ENCODE measurements around the gene NFYB.
"Not testable (repeated sequence)": the region's sequence is repeated elsewhere in the genome, so short reads cannot be mapped to it uniquely, and the experiment has no call there.

NFYB gene

GRCh38 chr12:104122298-104122697 lies 15.7 kb downstream of the NFYB start:
- in situ Hi-C loops (cut with MboI; ENCODE audit: low sequenced_read_pairs) = no loop called here

GRCh38 chr12:104121001-104121400 lies 17.0 kb downstream of the NFYB start:
- in situ Hi-C loops (cut with MboI; ENCODE audit: low sequenced_read_pairs) = no loop called here

- in situ Hi-C loops (cut with MboI; ENCODE audit: low sequenced_read_pairs) = no loop called here
These were observed 22.4 kb downstream of the NFYB start for GRCh38 chr12:104115587-104115975.

- in situ Hi-C loops (cut with MboI; ENCODE audit: low sequenced_read_pairs) = not testable (repeated sequence)
These were observed 23.0 kb downstream of the NFYB start for GRCh38 chr12:104114834-104115586.

GRCh38 chr12:104109446-104110271 lies 28.4 kb downstream of the NFYB start:
- in situ Hi-C loops (cut with MboI; ENCODE audit: low sequenced_read_pairs) = loop anchor here (10.0 kb wide), 1 partner anchor 225 kb away; no protein-coding TSS in a partner anchor

GRCh38 chr12:104108755-104109445 lies 29.1 kb downstream of the NFYB start:
- in situ Hi-C loops (cut with MboI; ENCODE audit: low sequenced_read_pairs) = loop anchor here (10.0 kb wide), 1 partner anchor 224 kb away; no protein-coding TSS in a partner anchor

GRCh38 chr12:104106965-104107364 lies 31.0 kb downstream of the NFYB start:
- in situ Hi-C loops (cut with MboI; ENCODE audit: low sequenced_read_pairs) = loop anchor here (10.0 kb wide), 1 partner anchor 222 kb away; no protein-coding TSS in a partner anchor

GRCh38 chr12:104105461-104105860 lies 32.5 kb downstream of the NFYB start:
- in situ Hi-C loops (cut with MboI; ENCODE audit: low sequenced_read_pairs) = loop anchor here (10.0 kb wide), 1 partner anchor 221 kb away; no protein-coding TSS in a partner anchor

- in situ Hi-C loops (cut with MboI; ENCODE audit: low sequenced_read_pairs) = no loop called here
These were observed 40.1 kb downstream of the NFYB start for GRCh38 chr12:104097954-104098353.

GRCh38 chr12:104095289-104095688 lies 42.7 kb downstream of the NFYB start:
- in situ Hi-C loops (cut with MboI; ENCODE audit: low sequenced_read_pairs) = no loop called here

- in situ Hi-C loops (cut with MboI; ENCODE audit: low sequenced_read_pairs) = no loop called here
These were observed 43.7 kb downstream of the NFYB start for GRCh38 chr12:104094284-104094683.

- in situ Hi-C loops (cut with MboI; ENCODE audit: low sequenced_read_pairs) = no loop called here
These were observed 46.9 kb downstream of the NFYB start for GRCh38 chr12:104091136-104091535.

- in situ Hi-C loops (cut with MboI; ENCODE audit: low sequenced_read_pairs) = no loop called here
These were observed 47.3 kb downstream of the NFYB start for GRCh38 chr12:104090685-104091084.

GRCh38 chr12:104083769-104084475 lies 54.1 kb downstream of the NFYB start:
- in situ Hi-C loops (cut with MboI; ENCODE audit: low sequenced_read_pairs) = no loop called here

GRCh38 chr12:104080764-104081163 lies 57.2 kb downstream of the NFYB start:
- in situ Hi-C loops (cut with MboI; ENCODE audit: low sequenced_read_pairs) = no loop called here

GRCh38 chr12:104079024-104079423 lies 59.0 kb downstream of the NFYB start:
- in situ Hi-C loops (cut with MboI; ENCODE audit: low sequenced_read_pairs) = no loop called here

GRCh38 chr12:104073699-104074098 lies 64.3 kb downstream of the NFYB start:
- in situ Hi-C loops (cut with MboI; ENCODE audit: low sequenced_read_pairs) = no loop called here

- in situ Hi-C loops (cut with MboI; ENCODE audit: low sequenced_read_pairs) = no loop called here
These were observed 65.9 kb downstream of the NFYB start for GRCh38 chr12:104072099-104072498.
